ENCODE data around the gene CAMSAP3. TPM values are rescaled to one million over a fixed set of nuclear protein-coding genes. Genes with fewer than 3 reads are reported as not detected.
A peak's percentile ranks its signal among the peaks of the same experiment; 100 is the strongest.

Gene CAMSAP3
- 103 and 115 TPM in 2 replicates for total RNA-seq
- long read RNA-seq, partial matches to known transcripts, result 1 of 2 reads
- long read RNA-seq, other reads (novel, unspliced or antisense), result 1 of 2 reads

GRCh38 chr19:7595466-7596133 is at the start of gene CAMSAP3:
TSS of gene CAMSAP3 (plus strand) at chr19:7595863. CDS start at chr19:7596003, 140 bp downstream.
- no peaks in the 10 kb centered on the region for H3K9me3 Mint-ChIP-seq (ENCODE audit: low read depth)
- peaks cover 21% of the 10 kb centered on the region for H3K4me1 Mint-ChIP-seq (ENCODE audit: low read depth)
- H3K4me3 Mint-ChIP-seq (ENCODE audit: low read depth), result peak within 1 kb of the TSS; percentile 82
- H3K36me3 Mint-ChIP-seq (ENCODE audit: insufficient read depth), result peaks cover 11% of the 10 kb centered on the region
- peak; percentile 90 for DNase-seq (ENCODE audit: low spot score, unreplicated experiment)
- no peak for TF ChIP-seq CTCF (IDR thresholded peaks at IDR 0.05; ENCODE audit: unreplicated experiment)
- peak within 1 kb of the TSS; percentile 37 for H3K27ac Mint-ChIP-seq
- H3K27me3 Mint-ChIP-seq, result no peaks in the 10 kb centered on the region

GRCh38 chr19:7545904-7546303 is 49.8 kb upstream of the CAMSAP3 start:
- no peaks in the 10 kb centered on the region for H3K4me1 Mint-ChIP-seq (ENCODE audit: low read depth)
- H3K9me3 Mint-ChIP-seq (ENCODE audit: low read depth), result no peaks in the 10 kb centered on the region
- H3K4me3 Mint-ChIP-seq (ENCODE audit: low read depth), result no peak overlapping the region
- peaks cover 9% of the 10 kb centered on the region for H3K36me3 Mint-ChIP-seq (ENCODE audit: insufficient read depth)
- no peaks in the 10 kb centered on the region for H3K27me3 Mint-ChIP-seq
- no peak for DNase-seq (ENCODE audit: low spot score, unreplicated experiment)
- no peak overlapping the region for H3K27ac Mint-ChIP-seq
- TF ChIP-seq CTCF (IDR thresholded peaks at IDR 0.05; ENCODE audit: unreplicated experiment), result no peak

GRCh38 chr19:7547159-7547558 is 48.5 kb upstream of the CAMSAP3 start:
- Mint-ChIP-seq H3K4me3 (ENCODE audit: low read depth) (no peak overlapping the region), H3K27me3 (no peaks in the 10 kb centered on the region), H3K4me1 (ENCODE audit: low read depth) (peaks cover 3% of the 10 kb centered on the region), H3K36me3 (ENCODE audit: insufficient read depth) (peaks cover 12% of the 10 kb centered on the region), H3K27ac (no peak overlapping the region), H3K9me3 (ENCODE audit: low read depth) (no peaks in the 10 kb centered on the region)
- no peak for DNase-seq (ENCODE audit: low spot score, unreplicated experiment)
- TF ChIP-seq CTCF (IDR thresholded peaks at IDR 0.05; ENCODE audit: unreplicated experiment), result no peak

- Mint-ChIP-seq H3K4me3 (ENCODE audit: low read depth) (no peak overlapping the region), H3K4me1 (ENCODE audit: low read depth) (peaks cover 3% of the 10 kb centered on the region), H3K36me3 (ENCODE audit: insufficient read depth) (peaks cover 10% of the 10 kb centered on the region), H3K9me3 (ENCODE audit: low read depth) (no peaks in the 10 kb centered on the region), H3K27ac (no peak overlapping the region), H3K27me3 (no peaks in the 10 kb centered on the region)
- DNase-seq (ENCODE audit: low spot score, unreplicated experiment), result no peak
- TF ChIP-seq CTCF (IDR thresholded peaks at IDR 0.05; ENCODE audit: unreplicated experiment), result no peak
These were observed 46.1 kb upstream of the CAMSAP3 start for GRCh38 chr19:7549429-7550148.

GRCh38 chr19:7550169-7550770 is 45.4 kb upstream of the CAMSAP3 start:
- Mint-ChIP-seq H3K27me3 (no peaks in the 10 kb centered on the region), H3K4me3 (ENCODE audit: low read depth) (peak overlapping the region; percentile 54), H3K36me3 (ENCODE audit: insufficient read depth) (peaks cover 10% of the 10 kb centered on the region), H3K27ac (no peak overlapping the region), H3K9me3 (ENCODE audit: low read depth) (no peaks in the 10 kb centered on the region), H3K4me1 (ENCODE audit: low read depth) (peaks cover 3% of the 10 kb centered on the region)
- no peak for DNase-seq (ENCODE audit: low spot score, unreplicated experiment)
- no peak for TF ChIP-seq CTCF (IDR thresholded peaks at IDR 0.05; ENCODE audit: unreplicated experiment)

Measured in progenitor cell of endocrine pancreas (in vitro differentiated cells).